Hematopoietic multipotent progenitor cell treated with erythropoietin and hydrocortisone succinate and interleukin-3 and kit ligand, for 17 days (in vitro differentiated cells): ENCODE results near the gene GSTK1.
"Not testable (repeated sequence)": the region's sequence is repeated elsewhere in the genome, so short reads cannot be mapped to it uniquely, and the experiment has no call there.

Source experiments
- DNase-seq: peaks from one replicate; pipeline ENCODE4 v3.0.0-alpha.2; 2015; ENCODE audit warnings: low spot score

The GSTK1 gene

GRCh38 chr7:143279186-143280098, 16.2 kb downstream of the GSTK1 start:
- DNase-seq = no peak

- DNase-seq = no peak
Observed at GRCh38 chr7:143280160-143280559, 16.9 kb downstream of the GSTK1 start.

- no peak for DNase-seq
Observed at GRCh38 chr7:143280566-143280965, 17.3 kb downstream of the GSTK1 start.

- no peak for DNase-seq
Observed at GRCh38 chr7:143281529-143281928, 18.3 kb downstream of the GSTK1 start.

GRCh38 chr7:143282124-143282523, 18.9 kb downstream of the GSTK1 start:
- no peak for DNase-seq

- no peak for DNase-seq
Observed at GRCh38 chr7:143283381-143283780, 20.1 kb downstream of the GSTK1 start.

- DNase-seq = no peak
Observed at GRCh38 chr7:143284591-143285469, 21.6 kb downstream of the GSTK1 start, which contains the start of gene TMEM139. TSS of gene TMEM139 (plus strand) at chr7:143284958. CDS start at chr7:143285958, 1,000 bp downstream.

GRCh38 chr7:143285470-143285778, 22.2 kb downstream of the GSTK1 start:
- no peak for DNase-seq

- DNase-seq = no peak
Observed at GRCh38 chr7:143285806-143286521, 22.7 kb downstream of the GSTK1 start.

- DNase-seq = no peak
Observed at GRCh38 chr7:143286522-143286890, 23.3 kb downstream of the GSTK1 start.

GRCh38 chr7:143287339-143287934, 24.2 kb downstream of the GSTK1 start:
- DNase-seq = no peak

- DNase-seq = peak; percentile 90
Observed at GRCh38 chr7:143287935-143288826, 24.9 kb downstream of the GSTK1 start, which contains the start of gene CASP2. TSS of gene CASP2 (plus strand) at chr7:143288351. CDS start at chr7:143288456, 105 bp downstream.

- no peak for DNase-seq
Observed at GRCh38 chr7:143288836-143289235, 25.6 kb downstream of the GSTK1 start.

- DNase-seq = no peak
Observed at GRCh38 chr7:143289421-143289820, 26.2 kb downstream of the GSTK1 start.

GRCh38 chr7:143289888-143290287, 26.6 kb downstream of the GSTK1 start:
- DNase-seq = not testable (repeated sequence)

GRCh38 chr7:143290293-143290692, 27.1 kb downstream of the GSTK1 start:
- no peak for DNase-seq

- no peak for DNase-seq
Observed at GRCh38 chr7:143292876-143293275, 29.6 kb downstream of the GSTK1 start.

GRCh38 chr7:143295870-143296269, 32.6 kb downstream of the GSTK1 start:
- DNase-seq = no peak

- no peak for DNase-seq
Observed at GRCh38 chr7:143296686-143297085, 33.4 kb downstream of the GSTK1 start.

GRCh38 chr7:143299346-143299745, 36.1 kb downstream of the GSTK1 start:
- DNase-seq = no peak

GRCh38 chr7:143299840-143300239, 36.6 kb downstream of the GSTK1 start:
- peak; percentile 29 for DNase-seq
